NCI-H187 treated with DMSO at 0.1 percent for 48 hours (cell line): Measurements from ENCODE around the gene CHCHD1.
"Not testable (repeated sequence)": the region's sequence is repeated elsewhere in the genome, so short reads cannot be mapped to it uniquely, and the experiment has no call there.

ENCODE experiments used
- DNase-seq: peaks from one replicate; lab custom pipeline; 2025; lab: John Stamatoyannopoulos, UW

CHCHD1 gene

DNA sequence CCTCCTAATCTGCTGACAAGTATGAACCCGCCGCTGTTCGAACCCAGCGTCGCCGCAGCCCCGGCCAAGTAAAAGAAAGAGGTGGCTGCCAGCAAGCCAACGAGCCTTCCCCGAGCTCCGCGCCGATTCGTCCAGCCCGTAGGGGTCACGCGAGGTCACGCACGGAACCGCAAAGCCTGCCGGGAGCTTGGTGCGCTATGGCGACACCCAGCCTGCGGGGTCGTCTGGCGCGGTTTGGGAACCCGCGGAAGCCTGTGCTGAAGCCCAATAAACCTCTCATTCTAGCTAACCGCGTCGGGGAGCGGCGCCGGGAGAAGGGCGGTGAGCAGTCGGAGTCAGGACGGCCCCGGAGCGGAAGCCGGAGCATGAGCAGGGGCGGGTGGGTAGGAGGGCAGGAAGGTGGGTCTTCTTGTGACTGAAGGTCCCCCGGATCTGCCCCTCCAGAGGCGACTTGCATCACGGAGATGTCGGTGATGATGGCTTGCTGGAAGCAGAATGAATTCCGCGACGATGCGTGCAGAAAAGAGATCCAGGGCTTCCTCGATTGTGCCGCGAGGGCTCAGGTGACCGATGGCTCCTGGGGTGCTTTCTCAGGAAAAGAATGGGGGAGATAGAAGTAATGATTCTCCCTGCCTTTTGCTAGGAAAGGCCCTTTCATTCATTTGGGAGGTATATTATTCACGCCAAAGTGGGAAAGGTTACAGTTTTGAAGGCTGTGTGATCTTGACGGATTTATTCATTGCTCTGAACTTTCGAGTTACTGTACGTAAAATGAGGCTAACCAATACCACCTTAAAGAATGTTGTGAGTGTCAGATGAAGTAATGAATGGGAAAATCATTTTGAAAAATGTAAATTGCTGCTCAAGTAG lies at the start of gene CHCHD1:
Gene CHCHD1 (plus strand): TSS at position 170 of the 870 bp plus-strand sequence. CDS start 28 bp downstream, at position 198.
- no peak for DNase-seq

DNA sequence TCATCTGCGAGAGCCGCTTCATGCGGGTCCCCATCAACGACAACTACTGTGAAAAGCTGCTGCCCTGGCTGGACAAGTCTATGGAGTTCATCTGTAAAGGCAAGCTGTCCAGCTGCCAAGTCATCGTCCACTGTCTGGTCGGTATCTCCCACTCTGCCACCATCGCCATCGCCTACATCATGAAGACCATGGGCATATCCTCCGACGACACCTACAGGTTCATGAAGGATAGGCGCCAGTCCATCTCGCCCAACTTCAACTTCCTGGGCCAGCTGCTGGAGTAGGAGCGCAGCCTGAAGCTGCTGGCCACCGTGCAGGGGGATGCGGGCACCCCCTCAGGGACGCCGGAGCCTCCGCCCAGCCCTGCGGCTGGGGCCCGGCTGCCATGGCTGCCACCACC lies 49.4 kb upstream of the CHCHD1 start:
- DNase-seq: no peak

- no peak for DNase-seq
Measured at GRCh38 chr10:73732931-73733623, 48.8 kb upstream of the CHCHD1 start.

DNA sequence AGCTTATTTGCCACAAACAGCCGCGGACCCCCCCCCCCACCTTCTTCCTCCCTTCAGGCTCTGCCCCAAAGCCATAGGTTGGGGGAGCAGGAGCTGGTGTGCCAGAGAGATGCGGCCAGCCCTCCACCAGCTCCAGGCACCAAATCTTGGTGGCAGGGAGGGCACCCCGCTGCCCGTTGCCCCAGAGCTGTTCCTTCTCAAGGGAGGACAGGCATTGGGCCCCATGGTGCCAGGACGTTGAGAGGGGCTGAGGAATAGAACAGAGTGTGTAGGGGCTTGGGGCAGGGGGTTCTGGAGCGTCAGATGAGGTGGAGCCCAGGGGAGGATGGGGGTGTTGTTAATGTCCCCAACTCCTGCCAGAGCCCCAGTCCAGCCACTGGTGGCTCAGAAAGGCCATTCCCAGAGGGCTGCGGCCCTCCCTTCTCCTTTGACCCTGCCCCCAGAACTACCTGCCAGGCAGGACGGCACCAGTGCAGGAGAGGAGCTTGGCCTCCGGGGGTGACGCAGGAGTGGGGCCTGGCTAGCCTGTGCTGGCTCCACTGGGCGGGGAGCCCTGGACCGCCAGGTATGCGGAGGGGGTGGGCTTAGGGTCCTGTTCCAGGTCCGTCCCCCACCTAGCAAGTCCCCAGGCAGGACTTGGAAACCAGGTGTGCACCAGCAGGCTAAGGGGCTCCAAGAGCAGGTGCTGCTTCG lies 47.7 kb upstream of the CHCHD1 start:
- DNase-seq: no peak

- no peak for DNase-seq
Measured at GRCh38 chr10:73734796-73735305, 47.0 kb upstream of the CHCHD1 start.

DNA sequence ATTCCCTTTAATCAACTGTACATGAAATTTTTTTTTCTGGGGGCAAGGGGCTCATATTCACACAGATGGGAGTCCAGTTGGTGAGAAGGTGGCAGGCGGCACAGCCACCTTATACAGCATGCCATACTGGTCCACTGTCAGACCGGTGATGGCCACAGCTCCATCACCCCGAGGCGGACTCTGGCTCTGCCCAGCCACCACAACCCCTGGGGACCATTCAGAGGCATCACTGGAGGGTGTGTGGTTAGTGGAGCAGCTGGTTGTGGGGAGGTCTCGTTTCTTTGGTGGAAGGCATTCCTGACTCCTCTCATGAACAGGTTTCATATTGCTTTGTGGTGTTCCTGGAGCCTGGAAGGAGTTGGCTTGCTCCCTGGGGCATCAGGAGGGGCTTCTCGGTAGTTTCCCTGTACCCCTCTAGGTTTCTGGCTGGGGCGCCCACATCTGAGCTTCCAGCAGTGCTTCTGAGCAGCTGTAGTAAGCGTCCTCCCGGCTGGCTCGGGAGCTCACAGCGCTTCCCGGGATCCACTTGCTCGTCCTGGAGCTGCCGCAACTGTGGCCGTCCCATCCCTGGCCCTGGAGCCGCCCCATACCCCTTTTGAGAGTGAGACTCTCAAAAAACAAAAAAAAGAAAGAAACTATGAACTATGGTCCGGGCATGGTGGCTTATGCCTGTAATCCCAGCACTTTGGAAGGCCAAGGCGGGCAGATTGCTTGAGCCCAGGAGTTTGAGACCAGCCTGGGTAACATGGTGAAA lies 41.2 kb upstream of the CHCHD1 start:
- not testable (repeated sequence) for DNase-seq

DNA sequence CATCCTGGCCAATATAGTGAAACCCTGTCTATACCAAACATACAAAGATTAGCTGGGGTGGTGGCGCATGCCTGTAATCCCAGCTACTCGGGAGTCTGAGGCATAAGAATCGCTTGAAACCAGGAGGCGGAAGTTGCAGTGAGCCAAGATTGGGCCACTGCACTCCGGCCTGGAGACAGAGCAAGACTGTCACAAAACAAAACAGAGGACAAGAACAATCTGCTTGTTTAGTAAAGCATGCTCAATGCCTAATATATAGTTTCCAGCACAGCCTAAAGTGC lies 39.5 kb upstream of the CHCHD1 start:
- DNase-seq: no peak

DNA sequence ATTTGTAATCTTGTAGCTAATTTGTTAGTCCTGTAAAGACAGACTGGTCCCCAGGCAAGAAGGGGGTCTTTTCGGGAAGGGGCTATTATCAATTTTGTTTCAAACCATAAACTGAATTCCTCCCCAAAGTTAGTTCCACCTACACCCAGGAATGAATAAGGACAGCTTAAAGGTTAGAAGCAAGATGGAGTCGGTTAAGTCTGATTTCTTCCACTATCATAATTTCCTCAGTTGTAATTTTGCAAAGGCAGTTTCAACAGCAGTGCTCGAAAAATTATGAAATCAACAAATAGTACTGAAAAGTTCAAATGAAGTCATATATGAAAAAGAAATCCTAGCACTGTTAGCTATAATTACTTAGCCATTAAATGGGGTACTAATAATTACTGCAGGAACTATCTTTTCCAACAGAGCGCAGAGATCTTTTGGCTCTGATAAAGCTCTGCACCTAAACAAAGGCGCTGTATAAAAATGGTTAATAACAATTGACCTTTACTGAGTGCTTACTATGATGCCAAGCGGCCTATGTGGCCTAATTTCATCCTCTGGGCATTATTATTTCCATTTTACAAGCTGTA lies 38.4 kb upstream of the CHCHD1 start:
- DNase-seq: no peak

DNA sequence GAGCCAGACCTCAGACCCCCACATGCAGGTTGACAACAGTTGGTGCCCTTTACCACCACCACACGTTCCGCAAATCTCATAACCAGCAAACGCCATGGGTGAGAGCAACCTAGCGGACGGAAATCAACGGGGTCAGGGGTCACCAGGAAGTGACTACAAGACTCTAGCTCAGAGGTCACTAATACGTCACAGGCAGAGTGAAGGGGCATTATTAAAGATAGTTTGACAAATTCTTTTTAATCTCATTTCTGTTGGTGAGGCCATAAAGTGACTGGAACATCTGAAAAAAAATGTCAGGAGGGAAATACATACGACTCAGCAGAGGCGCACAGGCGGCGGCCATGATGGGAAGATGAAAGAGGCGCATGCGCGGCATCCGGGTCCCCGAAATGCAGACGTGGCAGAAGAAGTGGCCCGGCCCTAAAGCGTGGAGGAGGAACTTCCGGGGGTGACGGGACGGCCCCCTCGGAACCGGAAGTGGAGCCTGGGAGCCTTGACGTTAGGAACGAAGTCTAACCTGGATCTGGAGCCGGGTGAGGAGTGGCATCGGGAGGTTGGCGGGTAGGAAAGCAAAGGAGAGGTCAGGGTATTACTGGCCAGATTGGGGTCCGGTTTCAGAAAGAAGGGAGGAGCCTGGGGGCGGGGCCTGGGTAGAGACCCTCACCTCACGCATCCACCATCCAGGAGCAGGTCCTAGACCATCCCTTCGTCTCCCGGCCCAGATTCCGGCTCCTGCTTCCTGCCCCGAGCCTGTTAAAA lies 37.8 kb upstream of the CHCHD1 start, which contains the start of gene SEC24C:
Gene SEC24C (plus strand): TSS at position 468 of the 759 bp plus-strand sequence. CDS start 2,461 bp downstream, outside the sequence.
- DNase-seq: peak; percentile 70

DNA sequence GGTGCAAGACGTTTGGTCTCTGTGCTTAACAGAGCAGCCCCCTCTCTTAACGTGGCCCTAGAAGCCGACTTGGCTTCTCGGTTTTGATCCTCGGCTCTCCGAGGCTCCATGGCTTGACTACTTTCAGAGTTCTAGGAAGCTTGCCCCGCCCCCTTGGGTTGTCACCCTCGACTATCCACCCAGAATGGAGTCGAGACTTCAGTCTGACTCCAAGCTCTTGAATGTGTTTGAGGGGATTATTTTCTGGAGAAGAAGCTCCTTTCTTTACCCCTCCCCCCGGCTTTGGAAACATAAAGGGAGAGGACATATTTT lies 37.2 kb upstream of the CHCHD1 start:
- DNase-seq: no peak

GRCh38 chr10:73746721-73747120 lies 35.1 kb upstream of the CHCHD1 start:
- no peak for DNase-seq

DNA sequence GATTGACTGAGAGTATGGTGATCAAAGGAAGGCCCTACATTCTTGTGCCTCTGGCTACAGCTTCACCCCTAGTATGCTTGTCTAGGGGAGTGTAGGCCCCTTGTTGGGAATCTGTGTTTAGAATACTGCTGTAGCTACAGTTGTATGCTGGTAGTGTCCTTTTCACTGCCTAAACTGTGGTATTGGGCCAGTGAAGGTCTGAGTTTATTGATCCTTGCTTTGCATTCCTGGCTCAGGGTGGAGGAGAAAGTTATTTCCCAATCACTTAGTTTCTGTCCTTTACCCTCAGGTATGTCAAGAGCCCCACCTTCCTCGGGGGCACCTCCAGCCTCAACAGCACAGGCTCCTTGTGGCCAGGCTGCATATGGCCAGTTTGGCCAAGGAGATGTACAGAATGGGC lies 31.0 kb upstream of the CHCHD1 start:
- DNase-seq: no peak

GRCh38 chr10:73756183-73756582 lies 25.7 kb upstream of the CHCHD1 start:
- DNase-seq: no peak

DNA sequence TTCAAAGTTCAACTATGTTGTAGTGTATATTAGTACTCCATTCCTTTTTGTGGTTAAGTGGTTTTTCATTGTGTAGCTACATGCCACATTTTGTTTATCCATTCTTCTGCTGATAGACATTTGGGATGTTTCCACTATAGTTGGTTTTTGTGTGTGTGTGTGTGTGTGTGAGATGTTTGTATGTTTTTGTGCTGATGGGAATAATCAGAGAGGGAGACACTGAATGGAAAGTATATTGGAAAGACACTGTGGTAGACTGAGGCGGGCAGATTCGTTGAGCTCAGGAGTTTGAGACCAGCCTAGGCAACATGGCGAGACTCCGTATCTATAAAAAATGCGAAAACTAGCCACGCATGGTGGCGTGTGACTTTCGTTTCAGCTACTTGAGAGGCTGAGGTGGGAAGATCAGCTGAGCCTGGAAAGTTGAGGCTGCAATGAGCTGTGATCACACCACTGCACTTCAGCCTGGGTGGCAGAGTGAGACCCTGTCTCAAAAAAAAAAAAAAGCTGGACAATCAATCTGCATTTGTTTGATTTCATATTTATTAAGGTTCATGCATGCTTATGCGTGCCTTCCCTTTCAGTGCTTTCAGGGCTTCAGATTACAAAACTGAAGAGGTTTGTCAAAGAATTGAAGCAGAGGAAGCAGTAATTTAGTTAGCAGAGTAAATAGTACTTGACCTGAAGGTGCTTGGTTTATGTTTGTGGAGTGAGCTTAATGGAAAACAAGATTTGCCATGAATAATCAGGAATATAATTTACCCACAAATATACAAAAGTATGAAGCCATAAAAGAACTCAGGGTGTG lies 22.9 kb upstream of the CHCHD1 start:
- DNase-seq: no peak

DNA sequence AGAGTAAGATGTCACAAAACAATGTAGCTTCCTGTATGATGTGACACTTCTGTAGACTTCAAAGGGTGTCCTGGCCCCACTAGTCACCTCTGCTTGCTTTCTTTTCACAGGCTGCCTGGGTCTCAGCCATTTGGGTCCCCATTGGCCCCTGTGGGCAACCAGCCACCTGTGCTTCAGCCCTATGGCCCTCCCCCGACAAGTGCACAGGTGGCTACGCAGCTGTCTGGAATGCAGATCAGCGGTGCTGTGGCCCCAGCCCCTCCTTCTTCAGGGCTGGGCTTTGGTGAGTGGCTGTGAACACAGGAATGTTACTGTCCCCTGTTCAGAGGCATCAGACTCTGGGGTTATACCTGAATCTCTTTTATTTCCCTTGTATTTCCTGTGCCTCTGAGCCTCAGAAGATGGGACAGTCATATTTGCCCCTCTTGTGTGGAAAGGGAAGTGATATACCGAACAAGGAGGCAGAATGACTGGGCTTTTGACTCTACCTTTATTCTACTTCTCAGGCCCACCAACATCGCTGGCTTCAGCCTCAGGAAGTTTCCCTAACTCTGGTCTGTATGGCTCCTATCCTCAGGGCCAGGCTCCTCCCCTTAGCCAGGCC lies 22.2 kb upstream of the CHCHD1 start:
- DNase-seq: no peak

DNA sequence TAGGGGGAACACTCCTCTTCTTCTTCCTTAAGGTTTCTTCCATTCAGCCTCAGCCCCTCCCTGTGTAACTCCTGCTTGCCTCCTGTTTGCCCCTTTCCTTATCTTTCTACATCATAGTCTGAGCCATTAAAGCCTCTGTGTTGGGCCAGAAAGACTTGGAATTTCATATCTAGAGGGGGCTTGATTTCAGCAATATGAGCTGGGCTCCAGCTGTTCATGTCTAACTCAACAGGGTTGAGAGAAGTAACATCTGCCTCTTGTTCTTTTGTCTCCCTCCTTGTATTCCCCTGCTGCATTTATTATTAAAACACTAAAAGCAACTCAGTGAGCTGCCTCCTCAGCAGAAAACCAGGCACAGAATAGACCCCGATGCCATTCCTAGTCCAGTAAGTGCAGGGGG lies 20.1 kb upstream of the CHCHD1 start:
- no peak for DNase-seq

GRCh38 chr10:73762915-73763314 lies 18.9 kb upstream of the CHCHD1 start:
- DNase-seq: no peak

DNA sequence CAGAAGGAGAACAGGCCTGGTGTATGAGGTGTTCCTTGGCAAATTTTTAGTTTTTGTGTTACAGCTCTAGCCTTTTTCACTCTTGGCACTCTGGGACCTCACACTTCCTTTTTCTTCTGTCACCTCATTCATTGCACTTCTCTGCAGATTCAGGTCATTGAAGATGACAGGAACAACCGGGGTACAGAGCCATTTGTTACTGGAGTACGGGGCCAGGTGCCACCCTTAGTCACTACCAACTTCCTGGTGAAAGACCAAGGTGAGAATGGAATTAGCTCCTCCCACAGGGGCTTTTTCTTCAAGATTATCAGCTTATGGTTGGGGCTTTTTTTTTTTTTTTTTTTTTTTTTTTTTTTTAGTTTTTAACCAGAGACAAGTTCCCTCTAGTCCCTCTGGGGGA lies 18.5 kb upstream of the CHCHD1 start:
- no peak for DNase-seq

DNA sequence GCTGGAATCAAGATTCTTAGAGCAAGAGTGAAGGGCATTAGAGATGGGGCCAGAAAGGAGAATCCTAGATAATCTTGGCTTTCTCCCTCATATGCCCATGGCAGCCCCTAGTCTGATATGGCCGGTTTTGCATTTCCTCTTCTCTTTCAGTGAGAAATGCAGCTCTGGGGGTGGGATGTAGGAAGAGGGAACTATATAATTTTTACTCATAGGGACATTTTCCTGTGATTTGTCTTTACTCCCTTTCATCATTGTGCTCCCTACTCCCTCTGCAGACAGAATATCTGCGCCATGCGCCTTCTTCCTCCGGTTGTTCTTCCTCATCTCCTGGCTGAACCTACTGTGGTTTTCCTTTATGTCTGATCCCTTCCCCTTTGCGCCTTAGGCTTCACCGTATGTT lies 16.8 kb upstream of the CHCHD1 start:
- no peak for DNase-seq

DNA sequence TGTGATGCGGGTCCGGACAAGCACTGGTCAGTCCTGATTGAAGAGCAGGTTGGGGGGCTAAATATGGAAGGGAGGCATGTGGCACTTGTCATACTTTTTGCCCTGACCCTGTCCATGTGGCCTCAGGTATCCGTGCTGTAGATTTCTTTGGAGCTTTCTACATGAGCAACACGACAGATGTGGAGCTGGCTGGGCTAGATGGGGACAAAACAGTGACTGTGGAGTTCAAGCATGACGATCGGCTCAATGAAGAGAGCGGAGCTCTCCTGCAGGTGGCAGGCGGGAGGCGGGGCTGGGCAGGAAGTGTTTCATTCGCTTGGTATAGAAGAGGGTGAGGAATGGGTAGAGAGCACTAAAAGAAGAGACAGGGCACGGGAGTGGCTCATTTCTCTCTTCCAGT lies 13.0 kb upstream of the CHCHD1 start:
- DNase-seq: peak; percentile 37
